ENCODE measurements around the gene DACH1. TPM values are rescaled to one million over a fixed set of nuclear protein-coding genes. Genes with fewer than 3 reads are reported as not detected.

Gene DACH1
- total RNA-seq, 1 donor from 2014 or later: 37.1 TPM

- Mint-ChIP-seq H3K4me3 (ENCODE audit: low read depth) (no peak overlapping the region), H3K36me3 (ENCODE audit: insufficient read depth) (no peaks in the 10 kb centered on the region), H3K27me3 (no peaks in the 10 kb centered on the region), H3K4me1 (ENCODE audit: low read depth) (peaks cover 15% of the 10 kb centered on the region), H3K9me3 (ENCODE audit: low read depth) (no peaks in the 10 kb centered on the region), H3K27ac (no peak overlapping the region)
- TF ChIP-seq CTCF (IDR thresholded peaks at IDR 0.05; ENCODE audit: unreplicated experiment): no peak
- no peak for DNase-seq (ENCODE audit: low spot score, unreplicated experiment)
Observed at GRCh38 chr13:71583581-71583980, 283.4 kb downstream of the DACH1 start.

GRCh38 chr13:71580614-71581013 lies 286.4 kb downstream of the DACH1 start:
- H3K36me3 Mint-ChIP-seq (ENCODE audit: insufficient read depth): no peaks in the 10 kb centered on the region
- no peaks in the 10 kb centered on the region for H3K9me3 Mint-ChIP-seq (ENCODE audit: low read depth)
- H3K27me3 Mint-ChIP-seq: no peaks in the 10 kb centered on the region
- DNase-seq (ENCODE audit: low spot score, unreplicated experiment): no peak
- H3K4me1 Mint-ChIP-seq (ENCODE audit: low read depth): peaks cover 17% of the 10 kb centered on the region
- no peak overlapping the region for H3K27ac Mint-ChIP-seq
- no peak overlapping the region for H3K4me3 Mint-ChIP-seq (ENCODE audit: low read depth)
- TF ChIP-seq CTCF (IDR thresholded peaks at IDR 0.05; ENCODE audit: unreplicated experiment): no peak

- Mint-ChIP-seq H3K4me3 (ENCODE audit: low read depth) (no peak overlapping the region), H3K4me1 (ENCODE audit: low read depth) (peaks cover 17% of the 10 kb centered on the region), H3K27me3 (no peaks in the 10 kb centered on the region), H3K36me3 (ENCODE audit: insufficient read depth) (no peaks in the 10 kb centered on the region), H3K27ac (no peak overlapping the region), H3K9me3 (ENCODE audit: low read depth) (no peaks in the 10 kb centered on the region)
- no peak for DNase-seq (ENCODE audit: low spot score, unreplicated experiment)
- TF ChIP-seq CTCF (IDR thresholded peaks at IDR 0.05; ENCODE audit: unreplicated experiment): no peak
Observed at GRCh38 chr13:71578048-71578447, 289.0 kb downstream of the DACH1 start.

DNA sequence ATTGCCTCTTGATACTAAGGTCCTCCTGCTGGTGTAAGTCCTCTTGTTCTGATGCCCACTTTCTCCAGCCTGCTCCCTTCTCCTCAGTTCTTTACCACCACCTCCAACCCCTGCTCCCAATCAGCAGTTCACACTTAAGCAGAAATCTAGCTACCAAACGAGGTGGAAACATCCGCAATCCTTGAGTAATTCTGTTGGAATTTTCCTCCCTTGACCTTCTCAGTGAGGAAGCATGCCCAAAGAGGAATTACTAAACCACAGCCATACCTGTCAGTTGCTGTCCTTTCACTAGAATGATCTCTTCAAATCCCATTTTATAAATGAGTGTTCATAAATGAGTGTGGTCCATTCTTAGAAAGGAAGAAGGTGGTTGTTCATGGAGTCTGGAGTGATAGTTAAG lies 289.9 kb downstream of the DACH1 start:
- TF ChIP-seq CTCF (IDR thresholded peaks at IDR 0.05; ENCODE audit: unreplicated experiment): no peak
- Mint-ChIP-seq H3K27me3 (no peaks in the 10 kb centered on the region), H3K36me3 (ENCODE audit: insufficient read depth) (peaks cover 4% of the 10 kb centered on the region), H3K4me3 (ENCODE audit: low read depth) (no peak overlapping the region), H3K9me3 (ENCODE audit: low read depth) (no peaks in the 10 kb centered on the region), H3K4me1 (ENCODE audit: low read depth) (peaks cover 17% of the 10 kb centered on the region), H3K27ac (no peak overlapping the region)
- DNase-seq (ENCODE audit: low spot score, unreplicated experiment): no peak

- TF ChIP-seq CTCF (IDR thresholded peaks at IDR 0.05; ENCODE audit: unreplicated experiment): no peak
- DNase-seq (ENCODE audit: low spot score, unreplicated experiment): no peak
- H3K9me3 Mint-ChIP-seq (ENCODE audit: low read depth): no peaks in the 10 kb centered on the region
- H3K36me3 Mint-ChIP-seq (ENCODE audit: insufficient read depth): peaks cover 4% of the 10 kb centered on the region
- H3K4me3 Mint-ChIP-seq (ENCODE audit: low read depth): no peak overlapping the region
- peaks cover 17% of the 10 kb centered on the region for H3K4me1 Mint-ChIP-seq (ENCODE audit: low read depth)
- no peaks in the 10 kb centered on the region for H3K27me3 Mint-ChIP-seq
- H3K27ac Mint-ChIP-seq: no peak overlapping the region
Observed at GRCh38 chr13:71576571-71576970, 290.4 kb downstream of the DACH1 start.

Data from progenitor cell of endocrine pancreas (in vitro differentiated cells).